ENCODE results near the gene GPRC5B.

DNA sequence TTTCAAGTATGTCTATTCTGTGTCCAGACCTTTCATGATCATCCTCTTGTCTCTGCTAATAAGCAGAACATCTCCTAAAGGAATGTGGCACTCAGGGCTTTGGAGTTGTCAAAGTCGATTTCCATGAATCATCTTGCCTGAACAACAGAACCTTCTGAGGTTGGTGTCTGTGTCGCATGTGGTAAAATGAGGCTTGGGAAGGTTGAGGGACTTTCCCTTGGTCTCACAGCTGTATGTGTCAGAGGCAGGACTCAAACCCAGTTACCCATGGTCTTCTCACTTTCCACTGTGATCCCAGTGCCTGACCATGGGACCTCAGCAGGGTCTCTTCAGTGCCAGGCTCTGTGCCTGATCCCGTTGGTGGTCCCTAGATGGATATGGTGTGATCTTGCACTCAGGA, 4.2 kb upstream of the GPRC5B start:
- TF ChIP-seq, protein P1, sequence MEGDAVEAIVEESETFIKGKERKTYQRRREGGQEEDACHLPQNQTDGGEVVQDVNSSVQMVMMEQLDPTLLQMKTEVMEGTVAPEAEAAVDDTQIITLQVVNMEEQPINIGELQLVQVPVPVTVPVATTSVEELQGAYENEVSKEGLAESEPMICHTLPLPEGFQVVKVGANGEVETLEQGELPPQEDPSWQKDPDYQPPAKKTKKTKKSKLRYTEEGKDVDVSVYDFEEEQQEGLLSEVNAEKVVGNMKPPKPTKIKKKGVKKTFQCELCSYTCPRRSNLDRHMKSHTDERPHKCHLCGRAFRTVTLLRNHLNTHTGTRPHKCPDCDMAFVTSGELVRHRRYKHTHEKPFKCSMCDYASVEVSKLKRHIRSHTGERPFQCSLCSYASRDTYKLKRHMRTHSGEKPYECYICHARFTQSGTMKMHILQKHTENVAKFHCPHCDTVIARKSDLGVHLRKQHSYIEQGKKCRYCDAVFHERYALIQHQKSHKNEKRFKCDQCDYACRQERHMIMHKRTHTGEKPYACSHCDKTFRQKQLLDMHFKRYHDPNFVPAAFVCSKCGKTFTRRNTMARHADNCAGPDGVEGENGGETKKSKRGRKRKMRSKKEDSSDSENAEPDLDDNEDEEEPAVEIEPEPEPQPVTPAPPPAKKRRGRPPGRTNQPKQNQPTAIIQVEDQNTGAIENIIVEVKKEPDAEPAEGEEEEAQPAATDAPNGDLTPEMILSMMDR (IDR thresholded peaks at IDR 0.05) = no peak
- TF ChIP-seq POLR2A (IDR thresholded peaks at IDR 0.05) = no peak
